GM10266 (cell line): Measurements from ENCODE around the gene TUSC2.

Source experiments
- DNase-seq: peaks from one replicate; pipeline ENCODE4 v3.0.0; 2012; ENCODE audit errors: extremely low spot score
- TF ChIP-seq, protein P1 (sequence below): IDR thresholded peaks from 2 replicates; pipeline ENCODE4 v1.5.1; 2012; ENCODE audit warnings: mild to moderate bottlenecking, low read depth; ENCODE audit not compliant: control insufficient read depth, insufficient read depth; ENCODE audit errors: missing control alignments

Gene TUSC2

GRCh38 chr3:50296721-50297383 is 31.2 kb downstream of the TUSC2 start:
- no peak for DNase-seq
- TF ChIP-seq, protein P1, sequence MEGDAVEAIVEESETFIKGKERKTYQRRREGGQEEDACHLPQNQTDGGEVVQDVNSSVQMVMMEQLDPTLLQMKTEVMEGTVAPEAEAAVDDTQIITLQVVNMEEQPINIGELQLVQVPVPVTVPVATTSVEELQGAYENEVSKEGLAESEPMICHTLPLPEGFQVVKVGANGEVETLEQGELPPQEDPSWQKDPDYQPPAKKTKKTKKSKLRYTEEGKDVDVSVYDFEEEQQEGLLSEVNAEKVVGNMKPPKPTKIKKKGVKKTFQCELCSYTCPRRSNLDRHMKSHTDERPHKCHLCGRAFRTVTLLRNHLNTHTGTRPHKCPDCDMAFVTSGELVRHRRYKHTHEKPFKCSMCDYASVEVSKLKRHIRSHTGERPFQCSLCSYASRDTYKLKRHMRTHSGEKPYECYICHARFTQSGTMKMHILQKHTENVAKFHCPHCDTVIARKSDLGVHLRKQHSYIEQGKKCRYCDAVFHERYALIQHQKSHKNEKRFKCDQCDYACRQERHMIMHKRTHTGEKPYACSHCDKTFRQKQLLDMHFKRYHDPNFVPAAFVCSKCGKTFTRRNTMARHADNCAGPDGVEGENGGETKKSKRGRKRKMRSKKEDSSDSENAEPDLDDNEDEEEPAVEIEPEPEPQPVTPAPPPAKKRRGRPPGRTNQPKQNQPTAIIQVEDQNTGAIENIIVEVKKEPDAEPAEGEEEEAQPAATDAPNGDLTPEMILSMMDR = no peak

GRCh38 chr3:50295553-50296431 is 32.2 kb downstream of the TUSC2 start:
- TF ChIP-seq, protein P1 = no peak
- DNase-seq = no peak

DNA sequence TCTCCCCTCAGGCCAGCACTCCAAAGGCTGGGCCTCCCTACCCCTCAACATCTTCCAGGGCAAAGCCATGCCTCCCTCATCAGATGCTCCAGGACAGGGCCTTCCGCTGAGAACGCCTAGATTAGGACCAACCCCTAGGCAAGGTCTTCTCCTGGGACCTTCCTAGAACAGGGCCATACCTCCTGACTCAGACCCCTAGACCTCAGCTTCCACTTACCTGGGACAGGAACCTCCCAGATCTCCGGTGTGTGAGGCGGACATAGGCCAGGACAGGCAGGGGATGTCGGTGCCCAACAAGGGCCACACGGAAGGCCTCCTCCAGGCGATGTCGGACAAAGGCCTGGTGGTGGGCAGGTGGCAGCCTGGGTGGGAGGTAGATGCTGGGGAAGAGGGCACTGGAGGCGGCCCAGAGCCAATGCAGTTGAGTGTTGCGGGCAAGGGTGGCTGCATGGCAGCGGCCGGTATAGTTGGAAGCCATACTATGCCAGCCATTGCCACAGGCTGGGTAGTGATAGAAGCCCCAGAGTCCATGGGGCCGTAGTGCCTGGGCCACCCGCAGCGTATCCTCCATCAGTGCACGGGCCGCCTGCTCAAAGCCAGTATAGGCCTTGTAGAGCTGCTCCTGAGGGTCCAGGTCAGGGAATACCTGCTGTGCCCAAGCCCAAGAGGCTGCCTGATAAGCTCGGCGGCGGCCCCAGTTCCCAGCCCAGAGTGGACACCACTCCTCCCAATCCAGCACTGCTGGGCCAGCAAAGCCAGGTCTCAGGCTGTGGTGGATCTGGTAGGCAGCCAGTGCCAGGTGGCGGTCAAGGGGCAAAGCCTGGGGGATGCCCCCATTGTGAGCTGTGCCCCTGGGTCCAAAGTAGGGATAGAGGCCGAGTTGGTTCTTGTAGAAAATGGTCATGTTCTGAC is 33.3 kb downstream of the TUSC2 start:
- TF ChIP-seq, protein P1 = no peak

DNA sequence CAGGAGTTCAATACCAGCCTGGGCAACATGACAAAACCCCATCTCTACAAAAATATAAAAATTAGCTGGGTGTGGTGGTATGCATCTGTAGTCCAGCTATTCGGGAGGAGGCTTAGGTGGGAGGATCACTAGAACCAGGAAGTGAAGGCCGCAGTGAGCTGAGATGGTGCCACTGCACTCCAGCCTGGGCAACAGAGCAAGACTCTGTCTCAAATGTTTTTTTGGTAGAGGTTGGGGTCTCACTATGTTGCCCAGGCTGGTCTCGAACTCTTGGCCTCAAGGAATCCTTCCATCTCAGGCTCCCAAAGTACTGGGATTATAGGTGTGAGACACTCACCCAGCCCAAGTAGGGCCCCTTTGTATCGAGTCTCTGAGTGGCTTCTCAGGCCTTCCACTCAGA is 33.9 kb downstream of the TUSC2 start:
- DNase-seq = no peak
- TF ChIP-seq, protein P1 = no peak

More for the DNA sequence above, 33.3 kb downstream of the TUSC2 start:
- no peak for DNase-seq

DNA sequence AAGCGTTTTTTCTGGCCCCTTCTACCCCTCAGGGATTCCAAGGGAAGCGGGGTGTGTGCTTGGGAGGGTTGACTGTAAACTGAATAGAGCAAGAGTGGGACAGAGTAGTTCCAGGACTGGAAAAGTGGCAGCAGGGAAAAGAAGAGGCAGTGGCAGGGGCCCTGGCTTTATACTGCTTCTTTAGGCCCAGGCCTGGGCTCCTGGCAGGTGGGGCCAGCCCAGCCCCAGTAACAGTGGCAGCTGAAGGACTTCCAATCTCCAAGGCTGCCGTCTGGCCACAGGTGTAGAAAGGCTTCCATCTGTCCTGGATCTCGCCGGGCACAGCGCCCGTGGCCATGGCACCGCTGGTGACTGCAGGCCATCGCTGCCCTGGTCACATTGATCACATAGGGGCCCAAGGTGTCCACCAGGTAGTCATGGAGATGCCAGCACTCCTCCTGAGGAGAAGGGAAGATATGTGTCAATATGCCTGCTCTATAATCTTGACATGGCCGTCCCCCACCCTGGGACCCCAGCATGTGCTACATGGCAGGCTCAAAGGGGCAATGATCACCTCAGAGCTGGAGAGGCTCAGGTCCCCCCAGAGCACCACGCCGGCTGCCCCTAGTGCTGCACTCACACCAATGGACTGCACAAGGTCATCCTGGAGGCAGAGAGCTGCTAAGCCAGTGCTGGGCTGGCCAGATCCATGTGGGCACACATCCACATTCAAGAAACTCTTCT is 34.8 kb downstream of the TUSC2 start:
- TF ChIP-seq, protein P1 = no peak
- no peak for DNase-seq

GRCh38 chr3:50292159-50293078 is 35.6 kb downstream of the TUSC2 start, which contains the start of gene IFRD2:
TSS of gene IFRD2 (minus strand) at chr3:50292429. CDS start at chr3:50292274, 155 bp downstream.
- DNase-seq = peak; percentile 95
- TF ChIP-seq, protein P1 = no peak
